Measurements from ENCODE around the gene PHYHIPL.

PHYHIPL gene

GRCh38 chr10:59176241-59177030 is at the start of gene PHYHIPL:
Gene PHYHIPL (plus strand): TSS chr10:59176643. CDS start chr10:59176854, 211 bp downstream.
- peak; percentile 30 for DNase-seq (ENCODE audit: low spot score)

- DNase-seq (ENCODE audit: low spot score) = no peak
Measured at GRCh38 chr10:59126991-59127390, 49.5 kb upstream of the PHYHIPL start.

GRCh38 chr10:59127991-59128390 is 48.5 kb upstream of the PHYHIPL start:
- DNase-seq (ENCODE audit: low spot score) = no peak

DNA sequence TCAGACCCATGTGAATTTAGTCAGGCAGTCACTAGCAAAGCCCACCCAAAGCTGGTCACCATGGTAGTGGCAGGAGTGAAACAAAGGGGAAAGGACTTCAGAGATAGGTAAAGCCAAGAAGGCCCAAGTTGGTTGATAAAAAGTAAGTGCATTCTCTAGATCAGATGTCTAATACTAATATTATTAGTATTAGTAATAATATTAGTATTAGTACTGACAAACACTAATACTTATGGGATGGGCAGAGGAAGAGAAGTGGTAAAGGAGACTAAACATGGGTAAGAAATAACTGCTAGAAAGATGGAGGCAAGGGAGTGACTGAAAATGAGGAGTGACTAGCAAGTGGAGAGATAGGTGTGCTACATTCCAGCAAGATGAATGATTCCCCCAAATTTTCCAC is 46.6 kb upstream of the PHYHIPL start:
- DNase-seq (ENCODE audit: low spot score) = no peak

DNA sequence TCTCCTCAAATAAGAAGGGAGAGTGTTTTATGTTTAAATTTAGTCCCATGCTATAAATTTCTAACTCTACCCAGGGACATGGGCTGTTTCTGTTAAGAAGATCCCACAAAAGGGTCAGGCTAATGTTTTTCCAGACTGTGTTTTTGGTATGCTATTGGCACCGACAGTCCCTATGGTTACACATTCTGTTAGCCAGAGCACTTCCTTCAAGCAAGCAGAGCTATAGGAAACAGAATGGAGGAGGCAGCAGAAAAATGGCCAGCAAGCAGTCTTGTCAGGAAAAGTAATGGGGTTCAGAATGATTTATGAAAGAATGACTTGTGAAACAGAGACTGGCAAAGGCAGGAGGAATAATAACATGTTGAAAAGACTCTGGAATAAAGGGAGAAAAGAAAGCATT is 44.8 kb upstream of the PHYHIPL start:
- no peak for DNase-seq (ENCODE audit: low spot score)

DNA sequence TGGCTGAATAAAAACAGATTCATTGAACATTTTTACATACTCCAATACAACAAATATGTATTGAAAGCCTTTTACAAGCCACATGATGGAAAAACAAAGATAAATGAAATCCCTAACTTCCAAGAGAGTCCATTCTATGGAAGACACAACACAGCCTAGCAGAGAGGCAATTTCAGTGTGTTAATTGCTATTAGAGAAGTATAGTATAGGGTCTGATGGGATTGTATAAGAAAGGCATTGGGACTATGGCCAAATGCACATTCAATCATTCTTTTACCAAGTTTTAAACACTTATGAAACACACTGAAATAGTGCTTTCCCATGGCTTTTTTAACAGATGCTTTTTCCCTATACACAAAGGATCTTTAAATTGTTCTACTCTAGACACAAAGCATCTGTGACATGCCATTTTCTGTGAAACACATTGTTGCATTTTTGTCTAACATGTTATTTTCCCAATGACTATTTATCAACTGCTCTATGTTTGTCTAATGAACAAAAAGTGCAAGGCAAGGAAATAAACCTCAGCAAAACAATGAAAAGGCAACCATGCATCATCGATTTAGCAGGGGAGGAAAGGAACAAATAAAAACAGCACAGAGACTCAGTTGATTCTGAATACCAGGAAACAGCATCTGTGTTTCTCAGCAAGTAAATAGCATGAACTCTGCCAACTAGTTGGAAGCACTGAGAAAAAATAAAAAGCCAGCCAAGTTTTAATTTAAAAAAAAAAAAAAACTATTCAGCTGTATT is 42.4 kb upstream of the PHYHIPL start:
- DNase-seq (ENCODE audit: low spot score) = no peak

DNA sequence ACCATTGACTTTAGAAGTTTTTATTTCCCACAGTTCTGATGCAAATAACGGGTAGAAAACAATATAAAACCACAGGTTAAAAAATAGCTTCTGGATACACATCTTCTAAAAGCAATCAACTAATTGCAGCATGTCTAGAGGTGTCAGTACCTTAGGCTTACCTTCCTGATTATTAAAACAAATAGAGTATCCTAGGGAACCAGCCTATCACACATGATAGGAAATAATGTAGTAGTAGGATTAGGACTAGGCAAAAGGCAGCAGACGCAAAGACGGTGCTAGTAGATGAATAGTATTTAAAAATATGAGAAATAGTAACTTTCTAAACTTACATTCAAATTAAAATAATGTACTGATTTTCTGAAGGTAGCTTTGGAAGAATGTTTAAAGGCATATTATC is 41.7 kb upstream of the PHYHIPL start:
- DNase-seq (ENCODE audit: low spot score) = no peak

- no peak for DNase-seq (ENCODE audit: low spot score)
Measured at GRCh38 chr10:59135275-59135674, 41.2 kb upstream of the PHYHIPL start.

DNA sequence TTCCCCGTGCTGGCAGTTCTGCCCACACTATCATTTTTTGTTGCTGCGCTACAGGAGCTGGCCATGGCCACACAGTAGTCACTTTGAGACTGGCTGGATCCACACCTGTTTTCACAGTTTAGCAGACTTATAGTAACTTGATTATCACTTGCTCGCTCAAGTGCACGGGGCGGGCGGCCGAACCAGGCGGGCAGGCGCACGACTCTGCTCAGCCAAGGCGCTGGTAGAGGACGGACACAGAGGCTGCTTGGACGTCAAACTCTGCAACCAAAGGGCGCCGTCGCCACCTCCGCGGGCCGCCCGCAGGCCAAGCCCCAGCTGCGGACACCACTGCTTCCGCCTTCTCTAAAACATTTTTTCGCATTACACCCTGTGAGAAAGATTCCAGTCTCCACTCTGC is 38.4 kb upstream of the PHYHIPL start:
- DNase-seq (ENCODE audit: low spot score) = no peak

DNA sequence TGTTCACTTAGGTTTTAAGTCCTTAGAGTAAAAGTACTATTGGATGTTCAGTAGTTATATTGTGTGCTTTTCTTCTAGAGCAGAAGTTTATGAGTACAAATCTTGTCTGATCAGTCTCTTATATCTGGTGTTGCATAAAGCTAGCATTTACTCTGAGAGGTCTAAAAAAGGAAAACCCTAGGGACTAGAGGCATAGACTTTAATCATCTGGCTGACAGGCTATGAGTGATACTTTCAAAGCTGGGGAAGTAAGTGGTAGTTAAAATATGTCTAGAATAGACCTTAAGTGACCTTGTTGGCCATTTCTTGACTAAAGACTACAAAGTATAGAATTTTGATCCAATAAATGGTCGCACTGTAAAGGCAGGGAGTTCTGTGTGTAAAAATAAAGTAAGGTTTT is 32.9 kb upstream of the PHYHIPL start:
- no peak for DNase-seq (ENCODE audit: low spot score)

DNA sequence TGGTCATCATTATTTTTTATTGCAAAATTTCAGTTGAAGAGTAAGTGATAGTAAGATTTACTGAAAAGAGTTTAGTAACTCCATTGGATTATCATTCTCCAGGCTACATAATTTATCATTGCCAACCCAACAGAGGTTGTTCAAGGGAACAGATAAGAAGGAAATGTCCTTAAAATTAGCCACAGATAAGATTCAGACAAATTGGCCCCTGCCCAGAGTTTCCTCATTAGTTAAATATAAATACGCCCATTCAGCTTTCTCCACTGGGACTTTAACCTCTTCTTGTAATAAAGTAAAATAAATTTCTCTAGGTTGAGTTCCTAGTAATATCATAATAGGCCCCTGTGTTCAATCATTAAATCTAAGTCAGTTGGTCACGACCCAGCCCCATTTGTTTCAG is 27.7 kb upstream of the PHYHIPL start:
- no peak for DNase-seq (ENCODE audit: low spot score)

- no peak for DNase-seq (ENCODE audit: low spot score)
Measured at GRCh38 chr10:59155556-59155955, 20.9 kb upstream of the PHYHIPL start.

GRCh38 chr10:59167512-59167911 is 8.9 kb upstream of the PHYHIPL start:
- no peak for DNase-seq (ENCODE audit: low spot score)

DNA sequence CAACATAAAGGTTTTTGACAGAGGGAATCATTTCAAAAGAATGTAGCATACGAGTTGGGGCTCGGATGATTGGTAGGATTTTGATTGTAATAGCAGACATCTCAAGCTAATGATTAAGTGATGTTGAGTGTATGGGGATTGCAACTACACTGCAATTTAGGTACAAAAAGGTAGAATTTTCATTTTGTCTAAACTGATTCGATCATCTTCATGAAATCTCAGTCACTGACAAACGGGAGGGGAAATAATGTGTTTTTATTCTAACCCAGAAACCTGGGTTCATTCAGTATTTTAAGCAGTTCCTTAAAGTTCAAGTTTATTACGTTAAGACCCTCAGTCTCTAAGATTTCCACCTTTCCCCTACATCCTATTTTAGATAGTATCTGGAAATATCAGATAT is 3.9 kb upstream of the PHYHIPL start:
- DNase-seq (ENCODE audit: low spot score) = no peak

- no peak for DNase-seq (ENCODE audit: low spot score)
Measured at GRCh38 chr10:59173414-59173813, 3.0 kb upstream of the PHYHIPL start.

GRCh38 chr10:59175538-59176240 is 754 bp upstream of the PHYHIPL start:
- peak; percentile 20 for DNase-seq (ENCODE audit: low spot score)

GRCh38 chr10:59177031-59177797 is 771 bp downstream of the PHYHIPL start:
- DNase-seq (ENCODE audit: low spot score) = peak; percentile 27

DNA sequence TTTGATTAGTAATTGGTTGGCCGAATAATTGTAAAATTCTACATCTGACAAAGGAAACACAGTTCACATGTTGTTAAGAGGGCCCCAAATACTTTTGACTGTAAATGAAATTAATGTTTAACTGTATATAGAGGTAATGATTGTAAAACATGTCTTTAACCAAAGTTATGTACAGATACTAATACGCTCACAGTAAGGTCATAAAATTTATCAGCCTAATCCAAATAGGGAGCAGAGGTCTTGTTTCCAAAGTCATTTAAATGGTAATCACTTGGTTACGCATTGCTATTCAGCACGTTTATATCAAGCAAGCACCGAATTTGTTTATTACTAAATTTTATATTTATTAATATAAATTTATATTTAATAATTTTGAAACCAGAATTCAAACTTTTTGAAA is 1.4 kb downstream of the PHYHIPL start:
- DNase-seq (ENCODE audit: low spot score) = no peak

DNA sequence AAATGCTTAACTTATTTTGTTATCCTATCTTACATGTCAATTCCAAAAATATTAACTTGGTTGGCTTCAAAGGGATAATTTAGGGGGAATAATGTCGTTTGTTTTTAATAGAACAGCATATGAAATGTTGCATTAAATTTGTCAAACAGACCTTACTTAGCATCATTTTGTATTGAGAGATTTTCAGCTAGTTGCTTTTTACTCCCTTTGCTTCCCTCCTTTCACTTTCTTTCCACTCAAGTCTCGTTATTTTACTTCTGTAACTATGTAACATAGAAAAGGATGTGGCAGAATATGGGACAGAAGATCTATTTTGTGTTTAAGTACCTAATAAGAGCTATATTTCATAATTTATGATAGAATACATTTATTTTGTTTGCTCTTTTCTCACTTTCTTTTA is 2.6 kb downstream of the PHYHIPL start:
- DNase-seq (ENCODE audit: low spot score) = no peak

DNA sequence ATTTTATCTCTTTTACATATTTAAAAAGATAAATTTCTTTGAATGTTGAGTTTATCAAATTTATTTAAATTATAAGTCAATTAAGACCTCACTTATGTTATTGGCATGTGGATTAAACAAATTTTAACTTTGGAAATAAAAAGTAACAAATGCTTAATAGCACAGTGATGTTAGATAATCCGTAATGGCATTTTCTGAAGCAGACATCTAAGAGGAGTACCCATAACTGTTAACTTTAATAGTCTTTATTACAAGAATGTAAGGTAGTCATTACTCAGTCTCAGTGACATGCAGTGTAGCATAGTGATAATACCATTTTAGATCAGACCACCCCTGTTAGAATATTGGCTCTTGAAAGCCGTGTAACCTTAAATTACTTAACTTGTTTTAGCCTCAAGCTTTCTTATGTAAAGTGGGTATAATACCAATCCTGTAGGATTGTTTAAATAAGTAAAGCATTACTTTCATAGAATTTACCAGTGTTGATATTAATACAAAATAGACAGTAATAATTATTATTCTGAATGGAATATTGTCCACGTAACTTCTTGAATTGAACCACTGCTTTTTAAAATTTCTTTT is 4.3 kb downstream of the PHYHIPL start:
- no peak for DNase-seq (ENCODE audit: low spot score)

GRCh38 chr10:59181668-59182067 is 5.2 kb downstream of the PHYHIPL start:
- DNase-seq (ENCODE audit: low spot score) = peak; percentile 33

DNA sequence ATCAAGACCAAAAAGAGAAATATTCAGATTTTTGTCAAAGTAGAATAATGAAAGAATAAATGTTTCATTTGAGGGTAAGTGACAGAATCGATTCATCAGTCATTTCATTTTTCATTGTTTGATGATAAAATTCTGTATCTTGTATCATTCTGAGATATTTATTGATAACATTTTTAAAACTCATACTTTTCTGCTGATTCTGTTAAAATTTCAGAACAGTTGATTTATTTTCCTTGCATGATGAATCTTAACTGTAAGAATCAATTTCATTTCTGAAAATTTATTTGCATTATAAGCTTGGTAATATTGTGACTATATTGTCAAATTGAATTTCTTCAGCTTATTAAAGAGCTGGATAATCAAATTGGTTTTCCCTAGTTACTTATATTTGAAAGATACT is 13.9 kb downstream of the PHYHIPL start:
- no peak for DNase-seq (ENCODE audit: low spot score)

Data from HuH-7.5 (cell line).